NCI-H187 treated with DMSO at 0.1 percent for 48 hours (cell line): ENCODE results near the gene SERTAD4.

Source experiments
- DNase-seq: peaks from one replicate; lab custom pipeline; 2025; lab: John Stamatoyannopoulos, UW

Gene SERTAD4

DNA sequence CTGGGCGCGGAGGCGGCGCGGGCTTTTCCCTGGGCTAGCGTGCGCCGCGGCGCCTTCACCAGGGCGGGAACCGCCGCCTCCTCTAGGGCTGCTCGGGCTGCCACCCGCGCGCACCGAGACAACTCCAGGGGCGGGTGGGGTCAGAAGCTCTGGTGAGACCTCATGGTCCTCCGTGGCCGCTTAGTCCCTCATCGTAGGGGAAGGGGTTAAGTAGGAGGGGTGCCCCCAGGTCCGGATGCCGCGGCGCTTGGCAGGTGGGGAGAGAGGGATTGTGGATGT is 559 bp downstream of the SERTAD4 start:
- no peak for DNase-seq

DNA sequence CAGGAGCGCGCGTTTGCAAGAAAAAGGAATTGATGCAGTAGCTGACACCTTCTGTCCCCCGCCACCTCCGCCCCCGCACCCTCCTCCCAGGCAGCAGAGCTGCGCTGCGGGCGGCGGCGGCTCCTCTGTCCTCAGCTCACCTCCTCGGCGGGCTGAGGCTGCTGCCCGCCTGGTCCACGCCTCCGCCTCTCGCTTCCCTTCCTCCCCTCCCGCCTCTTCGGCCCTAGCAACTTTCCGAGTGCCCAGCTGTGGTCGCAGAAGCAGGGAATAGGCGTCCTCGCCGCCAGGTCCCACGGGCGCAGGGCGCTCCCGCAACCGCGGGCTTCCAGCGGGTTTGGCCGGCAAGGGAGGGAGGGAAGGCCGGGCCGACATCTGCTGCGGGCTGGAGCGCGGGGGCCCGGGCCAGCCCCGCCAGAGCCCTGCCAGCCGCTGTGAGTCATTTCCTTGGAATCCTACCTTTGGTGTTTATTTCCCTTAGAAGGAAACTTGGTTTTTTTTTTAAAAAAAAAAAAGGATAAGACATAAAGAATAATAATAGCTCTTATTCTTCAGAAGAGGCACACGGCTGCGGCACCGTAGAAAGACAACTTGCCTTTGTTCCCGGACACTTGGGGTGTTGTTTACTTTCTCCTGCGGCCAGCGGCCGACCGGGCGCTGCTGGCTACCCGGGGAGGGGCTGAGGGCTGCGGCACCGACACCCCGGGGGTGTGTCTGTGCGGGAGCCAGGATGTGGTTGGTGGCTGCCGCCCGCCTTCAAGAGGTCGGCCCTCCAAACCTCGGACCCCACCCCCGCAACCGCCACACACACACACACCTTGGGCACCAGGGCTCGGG is 1.1 kb downstream of the SERTAD4 start:
- no peak for DNase-seq

DNA sequence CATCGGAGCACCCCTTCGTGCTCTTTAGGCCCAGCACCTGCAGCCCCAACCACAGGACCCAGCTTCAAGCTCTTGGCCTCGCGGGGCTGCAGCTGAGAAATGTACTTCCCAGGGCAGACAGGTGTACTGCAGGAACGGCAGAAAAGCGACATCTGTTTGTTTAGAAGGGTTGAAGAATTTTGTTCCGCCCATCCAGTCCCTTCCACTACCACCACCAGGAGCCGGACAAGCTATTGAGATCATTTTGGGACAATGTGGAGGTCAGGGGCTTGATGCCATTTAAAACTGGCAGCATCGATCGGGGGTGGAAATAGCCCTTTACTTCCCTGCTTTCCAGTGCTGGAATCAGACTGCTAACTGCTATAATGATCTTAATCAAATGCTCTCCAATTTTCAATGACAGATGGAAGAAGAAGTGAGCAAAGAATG is 1.7 kb downstream of the SERTAD4 start:
- DNase-seq: no peak

DNA sequence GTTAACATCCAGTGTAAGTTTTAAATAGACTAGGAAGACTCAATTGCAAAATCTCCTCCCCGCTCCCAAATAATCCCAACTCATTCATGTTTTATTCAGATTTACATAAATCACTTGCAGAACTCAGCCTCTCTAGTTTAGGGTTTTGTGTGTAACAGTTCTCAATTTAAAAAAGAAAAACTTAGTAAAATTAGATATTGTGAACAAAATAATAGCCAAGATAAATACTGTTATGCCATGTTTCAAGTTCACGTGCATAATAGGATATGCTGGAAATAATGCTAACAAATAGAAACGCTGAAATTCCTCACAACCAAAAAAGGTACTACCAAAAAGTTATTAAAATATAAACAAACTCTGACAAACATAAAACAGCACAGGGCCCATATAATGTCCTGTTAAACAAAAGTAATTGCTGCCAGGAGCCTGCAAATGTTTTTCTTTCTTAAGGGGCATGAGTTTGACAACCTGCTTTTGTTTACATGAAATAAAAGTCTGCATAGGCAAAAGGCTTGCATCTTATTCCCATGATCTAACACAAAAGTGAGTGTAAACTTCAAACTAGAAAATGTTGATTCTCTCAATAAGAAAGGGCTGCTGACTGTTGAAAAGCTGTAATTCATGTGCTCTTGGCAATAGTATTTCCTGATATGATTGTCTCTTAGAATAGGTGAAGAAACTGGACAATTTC is 2.9 kb downstream of the SERTAD4 start:
- DNase-seq: no peak

DNA sequence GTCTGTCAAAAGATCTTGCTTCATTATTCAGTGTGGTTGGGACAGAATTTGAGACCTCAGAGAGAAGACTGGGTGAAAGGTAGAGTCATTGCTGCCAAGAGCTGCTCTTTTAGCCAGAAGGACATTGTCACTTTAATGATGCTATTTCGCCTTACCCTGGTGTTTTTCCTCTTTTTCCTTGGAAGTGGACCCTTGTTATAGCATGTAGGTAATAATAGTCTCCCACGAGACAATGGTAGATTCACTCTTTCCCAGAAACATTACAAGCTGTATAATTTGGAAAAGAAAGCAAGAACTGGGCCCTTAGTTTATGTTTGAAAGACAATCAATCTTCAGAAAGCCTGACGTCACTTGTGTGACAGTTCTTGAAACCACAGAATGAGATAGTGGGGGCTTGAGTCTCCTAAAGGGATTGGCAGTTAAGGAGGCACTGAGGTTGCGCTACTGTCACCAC is 3.8 kb downstream of the SERTAD4 start:
- no peak for DNase-seq

DNA sequence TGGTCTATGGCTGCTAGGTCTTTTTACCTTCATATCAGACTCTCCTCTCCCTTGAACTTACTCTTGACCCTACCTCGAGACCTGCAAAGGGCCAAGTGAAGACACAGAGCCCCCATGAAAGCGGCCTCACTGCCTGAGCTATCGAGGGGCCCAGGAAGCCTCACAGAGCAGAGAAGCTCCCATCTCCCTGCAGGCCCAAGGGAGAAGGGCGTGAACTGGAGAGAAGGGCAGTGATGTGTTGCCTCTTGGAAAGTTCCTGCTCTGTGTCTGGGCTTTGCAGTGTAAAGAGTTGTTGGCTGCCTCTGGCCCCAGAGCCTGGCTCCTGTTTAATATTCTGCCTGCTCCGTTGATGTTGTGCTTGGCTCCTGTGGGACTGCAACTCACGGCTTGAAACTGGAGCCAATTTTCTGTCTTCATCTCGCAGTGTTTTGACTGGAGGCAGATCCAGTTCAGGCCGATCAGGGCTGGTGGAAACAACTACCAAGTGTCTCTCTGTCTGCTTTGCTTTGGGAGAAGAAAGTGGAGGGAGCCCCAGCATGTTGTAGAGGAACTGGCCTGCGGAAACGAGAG is 4.3 kb downstream of the SERTAD4 start:
- no peak for DNase-seq

DNA sequence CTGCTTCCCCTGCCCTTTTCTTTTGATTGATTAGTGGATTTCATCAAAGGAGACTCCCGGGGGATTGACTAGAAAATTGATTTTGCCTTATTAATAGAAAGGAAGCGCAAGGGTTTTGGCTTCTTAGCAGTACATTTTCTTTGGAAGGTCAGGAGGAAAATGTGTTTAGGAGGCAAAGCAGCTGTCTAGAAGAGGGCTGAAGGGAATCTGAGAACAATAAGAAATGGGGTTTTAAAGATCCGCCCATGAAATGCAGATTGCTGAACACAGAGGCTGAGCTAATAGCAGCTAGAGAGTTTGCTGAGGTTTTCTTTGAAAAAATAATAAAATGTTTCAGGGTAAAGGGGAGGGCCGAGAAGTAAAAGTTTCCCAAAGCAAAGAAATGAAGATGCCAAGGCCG is 4.9 kb downstream of the SERTAD4 start:
- no peak for DNase-seq

DNA sequence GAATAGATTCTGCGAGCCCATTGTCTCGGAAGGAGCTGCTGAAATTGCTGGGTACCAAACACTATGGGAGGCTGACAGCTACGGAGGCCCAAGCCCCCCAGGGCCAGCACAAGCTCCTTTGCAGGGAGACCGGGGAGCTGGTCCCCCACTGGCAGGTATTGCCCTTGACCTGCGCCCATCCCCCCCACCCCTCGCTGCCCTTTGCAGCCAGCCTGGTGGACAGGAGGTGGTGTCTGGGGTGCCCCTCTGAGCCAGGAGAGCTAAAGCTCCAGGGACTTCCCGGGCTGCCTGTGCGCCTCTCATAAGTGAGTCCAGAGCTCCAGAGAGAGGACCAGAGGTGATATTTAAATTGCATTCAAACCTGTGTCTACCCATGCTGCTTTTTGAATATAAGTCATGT is 5.4 kb downstream of the SERTAD4 start:
- DNase-seq: no peak

DNA sequence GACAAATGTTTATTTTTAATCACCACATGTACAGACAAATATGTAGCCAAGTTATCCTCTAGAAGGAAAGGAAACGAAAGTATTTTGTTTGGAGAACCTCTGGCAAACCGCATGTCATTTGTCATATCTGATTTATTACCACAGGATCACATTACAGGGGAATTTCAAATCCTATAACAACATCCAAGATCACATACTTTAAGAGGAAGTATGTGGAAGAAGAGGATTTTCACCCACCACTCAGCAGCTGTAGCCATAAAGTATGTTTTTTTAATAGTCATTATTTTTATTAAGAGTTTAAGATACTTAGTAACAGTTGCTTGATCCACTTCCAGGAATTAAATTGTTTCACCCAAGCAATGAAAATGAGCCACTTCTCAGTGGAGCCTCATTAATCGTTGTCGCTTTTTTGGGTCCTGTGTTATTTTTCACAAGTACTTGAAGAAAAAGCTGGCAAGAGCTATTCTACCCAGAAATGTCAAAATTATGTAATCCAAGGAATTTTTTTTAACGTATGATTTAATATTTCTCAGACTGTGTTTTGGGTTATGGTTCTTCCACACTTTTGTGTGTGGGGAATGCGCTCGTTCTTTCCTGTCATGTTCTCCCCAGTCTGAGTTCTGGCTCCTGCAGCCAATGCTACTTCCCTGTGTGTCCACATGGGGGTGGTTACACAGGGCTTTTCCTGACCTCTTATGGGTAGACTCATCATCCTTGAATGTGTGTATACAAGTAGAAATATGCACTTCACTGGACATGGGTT is 6.9 kb downstream of the SERTAD4 start:
- no peak for DNase-seq

DNA sequence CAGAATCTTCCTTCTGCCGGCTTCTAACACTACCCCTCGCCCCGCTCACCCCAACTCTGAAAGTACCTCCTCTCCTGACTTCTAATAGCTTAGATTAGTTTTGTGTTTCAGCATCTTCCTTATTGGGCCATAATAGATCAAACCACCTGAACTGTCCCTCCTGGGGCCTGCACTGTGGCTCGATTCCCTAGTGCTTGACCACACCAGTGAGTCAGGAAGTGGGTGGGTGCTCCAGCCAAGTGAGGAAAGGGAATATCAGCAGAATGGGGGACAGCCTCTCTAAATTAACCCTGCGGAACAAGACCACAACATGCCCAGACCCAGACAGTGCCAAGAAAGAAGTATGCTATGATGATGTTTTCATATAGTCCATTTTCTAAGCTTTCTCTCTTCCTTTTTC is 8.5 kb downstream of the SERTAD4 start:
- DNase-seq: no peak

DNA sequence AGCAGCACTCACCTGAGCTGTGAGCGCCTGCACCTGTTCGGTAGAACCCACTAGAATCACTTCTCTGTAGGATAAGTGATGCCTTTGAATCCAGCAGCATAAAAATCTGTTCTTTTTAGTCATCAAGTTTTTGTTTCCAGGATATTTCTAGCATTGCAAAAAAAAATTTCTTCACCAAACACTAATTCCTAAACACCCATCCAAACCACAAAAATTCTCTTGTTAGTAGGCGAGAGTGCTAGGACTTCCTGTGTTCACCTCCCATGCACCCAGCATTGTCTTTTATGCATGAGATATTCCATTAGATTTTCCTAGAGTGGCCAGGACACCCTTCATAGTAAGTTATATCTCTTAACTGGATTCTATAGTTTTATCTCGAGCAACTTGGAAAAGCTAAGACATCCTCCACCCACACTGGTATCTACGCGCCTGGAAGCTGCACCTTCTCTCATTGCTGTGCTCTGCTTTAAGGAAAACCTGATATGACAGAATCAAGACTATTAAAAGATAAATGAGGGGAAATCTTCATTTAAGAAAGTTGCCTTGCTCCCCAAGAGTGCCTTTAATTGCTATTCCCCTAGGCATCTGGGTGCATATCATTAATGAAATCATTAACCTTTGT is 12.3 kb downstream of the SERTAD4 start:
- no peak for DNase-seq

DNA sequence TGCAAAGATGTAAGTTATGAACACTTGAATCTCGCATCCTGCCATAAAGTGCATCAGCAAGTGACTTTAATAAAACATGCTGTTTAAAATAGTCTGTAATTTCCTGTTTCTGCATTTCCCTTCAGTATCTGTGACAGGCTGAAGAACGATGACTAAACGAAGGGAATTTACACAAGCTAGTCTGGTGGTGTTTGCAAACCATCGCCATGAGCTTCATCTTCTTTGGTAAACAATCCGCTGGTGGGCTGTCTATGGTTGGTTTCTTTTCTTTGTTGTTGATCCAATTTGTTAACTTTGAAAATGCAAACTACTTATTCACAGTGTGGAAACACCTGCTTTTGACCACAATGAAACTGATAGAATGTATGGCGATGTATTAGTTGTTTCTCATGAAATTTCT is 13.9 kb downstream of the SERTAD4 start:
- no peak for DNase-seq

DNA sequence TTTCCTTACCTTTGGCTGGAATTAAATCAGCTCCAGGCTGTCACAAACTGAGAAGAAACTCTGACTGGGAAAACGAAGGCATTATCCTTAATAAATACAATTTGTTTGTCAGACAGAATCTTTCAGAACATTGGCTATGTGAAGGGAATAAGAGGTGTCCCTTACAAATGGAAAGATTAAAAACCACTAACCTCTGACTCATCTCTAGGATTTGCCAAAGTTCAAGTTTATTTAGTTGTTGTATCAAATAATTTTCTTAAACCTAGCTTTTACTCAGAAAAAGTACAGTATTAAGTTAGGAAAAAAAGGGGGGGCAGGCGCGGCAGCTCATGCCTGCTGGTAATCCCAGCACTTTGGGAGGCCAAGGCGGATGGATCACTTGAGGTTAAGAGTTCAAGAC is 15.7 kb downstream of the SERTAD4 start:
- DNase-seq: no peak

DNA sequence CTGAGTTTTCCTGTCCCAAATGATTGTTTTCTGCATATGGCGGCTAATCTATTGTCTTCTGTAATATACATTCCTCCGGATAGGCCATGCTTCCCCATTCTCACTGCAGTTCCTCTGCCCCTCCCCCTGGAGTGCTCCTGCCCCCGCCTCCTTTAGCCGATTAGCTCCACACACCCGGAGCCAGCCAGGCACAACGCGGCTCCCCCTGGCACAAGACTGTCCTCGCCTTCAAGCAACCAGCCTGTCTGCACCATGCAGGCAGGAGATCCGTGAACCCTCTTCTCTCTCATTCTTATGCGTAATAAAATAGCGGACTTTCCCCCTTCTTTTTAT is 18.0 kb downstream of the SERTAD4 start:
- DNase-seq: no peak

DNA sequence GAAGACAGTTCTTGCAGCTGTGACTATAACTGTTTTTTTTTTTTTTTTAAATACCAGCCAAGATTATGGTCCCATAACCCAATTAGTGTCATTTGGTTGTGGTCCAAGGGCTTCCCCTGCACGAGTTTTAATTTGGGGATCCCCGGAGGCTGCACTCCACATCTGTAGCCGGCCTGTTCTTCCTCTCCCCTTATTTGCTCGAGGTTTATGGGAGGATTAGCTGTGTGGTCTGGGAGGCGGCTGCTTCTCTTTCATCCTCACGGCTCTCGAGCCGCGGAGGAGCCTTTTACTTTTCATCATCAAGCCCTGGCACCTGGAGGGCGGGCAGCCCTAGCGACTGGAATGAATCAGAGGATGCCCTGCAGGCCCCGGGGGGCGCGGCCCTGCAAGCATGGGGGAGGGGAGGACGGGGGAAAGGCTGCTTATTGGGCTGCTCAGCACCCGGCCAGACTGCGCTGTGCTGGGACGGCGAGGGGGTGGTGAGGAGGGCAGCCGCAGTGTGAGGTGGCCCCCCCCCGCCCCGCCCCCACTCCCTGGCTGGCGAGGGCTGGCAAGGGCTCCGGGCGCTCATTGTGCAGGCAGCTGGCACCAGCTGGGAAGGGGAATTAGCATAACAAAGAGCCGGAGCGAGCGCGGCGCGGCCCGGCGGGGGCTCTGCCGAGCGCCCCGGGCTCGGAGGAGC is 18.5 kb downstream of the SERTAD4 start:
- DNase-seq: peak; percentile 55

DNA sequence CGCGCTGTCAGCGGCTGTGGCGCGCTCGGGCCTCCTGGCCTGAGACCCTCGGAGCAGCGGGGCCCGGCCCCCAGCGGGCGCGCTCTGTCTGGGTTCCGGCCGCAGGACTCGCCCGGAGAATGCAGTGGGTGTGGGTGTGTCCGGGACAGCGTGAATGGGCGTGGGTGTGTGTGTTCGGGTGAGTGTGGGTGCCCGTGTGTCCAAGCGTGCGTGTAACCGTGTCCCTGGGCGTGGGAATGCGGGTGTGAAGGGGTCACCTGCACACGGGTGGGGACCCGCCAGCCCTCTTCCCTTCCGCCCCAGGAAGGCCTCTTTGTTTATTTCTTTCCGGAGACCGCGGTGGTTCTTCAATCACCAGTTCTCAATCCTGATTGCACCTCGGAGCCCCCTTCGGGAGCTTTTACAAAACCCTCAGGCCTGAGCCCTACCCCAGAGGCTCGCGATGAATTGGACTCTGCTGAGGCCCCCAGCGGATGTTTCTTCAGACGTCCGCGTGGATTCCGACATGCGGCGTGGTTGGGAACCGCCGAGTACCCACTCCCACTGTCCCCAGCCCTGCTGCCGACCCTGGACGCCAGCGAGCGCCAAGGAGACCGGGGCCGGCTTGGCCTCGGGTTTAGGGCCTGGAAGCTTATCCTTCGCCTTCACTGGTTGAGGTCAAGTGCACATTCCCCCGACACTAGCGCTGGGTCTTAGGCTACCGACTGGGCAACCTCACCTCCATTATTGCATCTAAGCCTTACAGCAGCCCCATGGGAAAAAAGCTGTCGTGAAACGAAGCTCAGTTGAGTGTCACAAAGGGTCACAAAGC is 19.3 kb downstream of the SERTAD4 start:
- DNase-seq: no peak

DNA sequence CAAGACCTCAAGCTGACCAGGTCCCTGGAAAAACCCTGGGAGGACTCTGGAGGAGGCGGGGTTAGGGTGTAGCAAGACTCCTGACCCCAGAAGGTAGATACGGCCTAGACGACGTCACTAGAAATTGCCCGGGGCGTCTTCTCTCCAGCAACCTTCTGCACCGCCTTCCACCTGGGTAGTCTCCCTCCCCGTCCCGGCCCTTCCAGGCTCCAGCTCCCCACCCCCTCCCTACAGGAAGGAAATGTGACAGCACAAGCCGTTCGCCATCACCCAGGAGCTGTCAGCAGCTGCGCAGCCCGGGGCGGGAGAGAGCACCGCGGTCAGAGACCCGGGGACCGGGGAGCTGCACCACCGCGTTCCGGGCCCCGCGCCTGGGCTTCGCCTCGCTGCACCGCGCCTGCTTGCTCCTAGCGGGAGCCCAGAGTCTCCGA is 20.0 kb downstream of the SERTAD4 start:
- DNase-seq: no peak

DNA sequence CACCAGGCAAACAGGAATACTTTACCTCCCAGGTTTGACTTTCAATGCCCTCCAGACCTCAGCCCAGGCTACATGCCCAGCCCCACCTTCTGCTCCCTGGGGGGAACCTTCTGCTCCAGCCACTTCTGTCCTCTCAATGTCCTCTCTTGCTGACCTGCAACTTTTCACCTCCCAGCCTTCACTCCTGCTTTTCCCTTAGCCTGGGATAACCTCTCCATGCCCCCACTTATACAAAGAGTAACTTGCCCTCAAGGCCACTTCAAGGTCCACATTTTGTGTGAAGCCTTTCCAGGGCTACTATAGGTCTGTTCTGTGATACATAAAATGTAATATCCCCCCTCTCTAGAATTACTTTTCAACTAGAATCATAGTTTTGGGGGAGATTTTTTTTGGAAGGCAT is 21.7 kb downstream of the SERTAD4 start:
- no peak for DNase-seq

DNA sequence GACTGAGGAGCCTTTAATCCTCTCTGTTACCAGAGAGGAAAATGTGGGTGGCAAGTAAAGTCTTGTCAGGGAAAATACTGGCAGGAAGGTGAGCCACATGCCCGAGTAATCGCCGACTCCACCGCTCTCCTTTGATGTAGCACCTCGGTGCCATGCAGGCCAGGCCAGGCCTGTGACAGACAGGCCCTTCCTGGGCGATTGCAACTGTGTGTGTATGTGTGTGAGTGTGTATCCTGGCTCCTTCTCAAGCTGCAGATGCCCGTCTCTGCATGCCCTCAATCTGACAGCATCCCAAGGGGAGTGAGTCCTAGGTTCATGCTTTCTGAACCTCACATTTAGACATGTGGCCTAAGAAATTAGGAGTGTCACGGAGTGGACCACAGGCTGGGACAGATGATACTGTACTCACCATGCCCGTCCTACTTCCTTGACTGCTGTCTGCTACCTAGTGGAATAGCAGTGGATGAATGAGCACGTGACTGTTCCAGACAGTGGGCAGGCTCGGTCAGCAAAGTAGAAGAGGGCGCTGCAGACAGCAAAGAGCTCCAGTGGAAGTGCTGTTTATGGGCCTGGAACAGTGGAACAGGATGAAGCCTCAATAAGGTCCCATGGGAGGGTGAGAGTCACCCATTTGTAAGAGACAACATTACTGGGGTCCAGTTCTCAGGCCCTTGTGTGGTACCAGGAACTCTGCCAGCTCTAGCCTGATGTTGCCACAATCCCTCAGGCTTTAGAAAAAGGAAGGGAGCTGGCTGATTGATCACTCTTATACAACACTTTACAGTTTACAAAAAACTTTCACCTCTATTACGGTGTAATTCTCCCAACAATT is 25.3 kb downstream of the SERTAD4 start:
- DNase-seq: no peak

DNA sequence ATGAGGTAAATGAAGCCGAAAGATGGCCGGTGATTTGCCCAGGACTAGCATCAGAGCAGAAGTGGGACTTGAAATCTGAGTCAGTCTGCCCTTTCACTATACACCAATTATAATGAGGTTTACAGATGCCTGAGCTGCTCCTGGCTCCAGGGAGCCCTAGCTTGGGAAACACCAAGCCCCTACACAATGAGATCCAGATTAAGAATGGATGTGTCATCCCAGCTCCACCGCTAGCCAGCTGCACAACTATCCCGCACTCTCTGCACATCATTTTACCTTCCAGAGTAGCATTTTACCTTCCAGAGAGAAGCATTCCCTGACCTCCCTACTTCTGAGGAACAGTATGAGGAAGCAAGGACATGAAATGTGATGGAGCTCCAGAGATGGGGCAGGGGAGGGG is 27.0 kb downstream of the SERTAD4 start:
- no peak for DNase-seq
